A673 (cell line): Measurements from ENCODE around the gene SUOX.

ENCODE experiments used
- CTCF ChIP-seq: fragments of 300-800, 200-600 bp; sonication (generic); conservative IDR thresholded peaks from 2 replicates; pipeline ENCODE4 v1.5.1; 2017; ENCODE audit warnings: low read depth, mild to moderate bottlenecking, antibody characterized with exemption, low read length, moderate library complexity, mixed read lengths
- EZH2 ChIP-seq: fragments of 200-600 bp; sonication (generic); IDR thresholded peaks from 2 replicates; pipeline ENCODE4 v1.6.1; 2017; ENCODE audit warnings: borderline replicate concordance, low read depth, mild to moderate bottlenecking, mixed read lengths, antibody characterized with exemption, low read length; ENCODE audit not compliant: poor library complexity, severe bottlenecking

- TF ChIP-seq CTCF (no peak), EZH2 (no peak)
Measured at GRCh38 chr12:55965240-55965639, 31.8 kb upstream of the SUOX start.
